GM12891 (cell line): ENCODE measurements around the gene FZD2. TPM values are rescaled to one million over a fixed set of nuclear protein-coding genes. Genes with fewer than 3 reads are reported as not detected.
"Not testable (repeated sequence)": the region's sequence is repeated elsewhere in the genome, so short reads cannot be mapped to it uniquely, and the experiment has no call there.

ENCODE experiments used
- DNase-seq: peaks from one replicate; pipeline ENCODE4 v3.0.0; 2011; ENCODE audit warnings: low spot score; ENCODE audit not compliant: insufficient read length
- FAIRE-seq: peaks from 2 replicates; lab custom pipeline; 2011; peaks lifted over from hg19 to GRCh38; lab: Jason Lieb, UNC
- PAX5 ChIP-seq: IDR thresholded peaks from 2 replicates; pipeline ENCODE4 v1.6.1; 2011; ENCODE audit warnings: low read length, moderate library complexity, mild to moderate bottlenecking; ENCODE audit not compliant: insufficient read depth, severe bottlenecking
- POLR2A ChIP-seq: IDR thresholded peaks from 2 replicates; pipeline ENCODE4 v1.6.1; 2011; ENCODE audit warnings: low read depth, low read length, control low read depth
- POLR2AphosphoS5 ChIP-seq: IDR thresholded peaks from 2 replicates; pipeline ENCODE4 v1.6.1; 2011; ENCODE audit warnings: low read depth, low read length, control low read depth
- POU2F2 ChIP-seq: IDR thresholded peaks from 2 replicates; pipeline ENCODE4 v1.6.1; 2011; ENCODE audit warnings: low read depth, mild to moderate bottlenecking, control low read depth, low read length, moderate library complexity
- SPI1 ChIP-seq: IDR thresholded peaks from 2 replicates; pipeline ENCODE4 v1.6.1; 2011; ENCODE audit warnings: low read depth, low read length, control low read depth
- TAF1 ChIP-seq: IDR thresholded peaks from 2 replicates; pipeline ENCODE4 v1.6.1; 2011; ENCODE audit warnings: low read depth, low read length, control low read depth
- polyA plus RNA-seq: library from polyadenylated mRNA; unstranded; fragments of >200 nt; gene quantifications from one replicate; pipeline ENCODE4 v1.2.1, GENCODE V29; 2012; ENCODE audit warnings: low read depth, missing spikeins, inconsistent platforms; ENCODE audit not compliant: missing spikeins

The FZD2 gene
- polyA plus RNA-seq = 0.33 TPM

GRCh38 chr17:44556832-44557606 is at the start of gene FZD2:
FZD2 (plus strand) TSS chr17:44557484; CDS start chr17:44557689, 205 bp downstream.
- DNase-seq (peak; percentile 88), FAIRE-seq (no peak)
- TF ChIP-seq PAX5 = no peak
- TF ChIP-seq POLR2AphosphoS5 = no peak
- TF ChIP-seq TAF1 = no peak
- no peak for TF ChIP-seq POLR2A
- TF ChIP-seq SPI1 = no peak
- no peak for TF ChIP-seq POU2F2

GRCh38 chr17:44511241-44512134 is 45.8 kb upstream of the FZD2 start:
- DNase-seq, FAIRE-seq: not testable (repeated sequence)
- TF ChIP-seq POU2F2 = 0 out of 2 replicates have a peak, but pooled peaks have one; percentile 43

- FAIRE-seq (no peak), DNase-seq (no peak)
- TF ChIP-seq POLR2AphosphoS5 (no peak), PAX5 (no peak), POLR2A (no peak), POU2F2 (no peak), TAF1 (no peak), SPI1 (no peak)
Observed at GRCh38 chr17:44518032-44518431, 39.3 kb upstream of the FZD2 start.

GRCh38 chr17:44522883-44523671 is 34.2 kb upstream of the FZD2 start:
- TF ChIP-seq SPI1 (no peak), PAX5 (no peak), TAF1 (no peak), POLR2AphosphoS5 (no peak), POLR2A (no peak), POU2F2 (no peak)
- FAIRE-seq (peak; percentile 78), DNase-seq (peak; percentile 65)

GRCh38 chr17:44523672-44523972 is 33.7 kb upstream of the FZD2 start:
- no peak for DNase-seq
- TF ChIP-seq POU2F2 (no peak), TAF1 (no peak), POLR2AphosphoS5 (no peak), POLR2A (no peak), SPI1 (no peak), PAX5 (no peak)
- no peak for FAIRE-seq

GRCh38 chr17:44527102-44527501 is 30.2 kb upstream of the FZD2 start:
- FAIRE-seq (no peak), DNase-seq (no peak)
- TF ChIP-seq POLR2AphosphoS5 (no peak), SPI1 (no peak), POLR2A (no peak), PAX5 (no peak)

GRCh38 chr17:44527954-44528353 is 29.3 kb upstream of the FZD2 start:
- FAIRE-seq (no peak), DNase-seq (no peak)
- TF ChIP-seq POU2F2 (no peak), TAF1 (no peak), POLR2A (no peak), PAX5 (no peak), SPI1 (no peak), POLR2AphosphoS5 (no peak)

GRCh38 chr17:44529864-44530263 is 27.4 kb upstream of the FZD2 start:
- no peak for FAIRE-seq
- DNase-seq = no peak
- TF ChIP-seq POU2F2 (no peak), POLR2A (peak; percentile 37; the same call in 1 of the 2 replicates), PAX5 (no peak)

GRCh38 chr17:44530896-44531418 is 26.3 kb upstream of the FZD2 start:
- no peak for TF ChIP-seq POU2F2
- no peak for TF ChIP-seq POLR2A
- TF ChIP-seq SPI1 = no peak
- TF ChIP-seq PAX5 = no peak
- TF ChIP-seq TAF1 = no peak
- no peak for TF ChIP-seq POLR2AphosphoS5
- DNase-seq (no peak), FAIRE-seq (no peak)
